ENCODE data around the gene RIOK2. TPM values are rescaled to one million over a fixed set of nuclear protein-coding genes. Genes with fewer than 3 reads are reported as not detected.

Gene RIOK2
- polyA plus RNA-seq (2012; ENCODE audit: insufficient read length, low read depth): 21.2 TPM

GRCh38 chr5:97183100-97183929, at the start of gene RIOK2:
TSS of gene RIOK2 (minus strand) at chr5:97183247. CDS start at chr5:97183191, 56 bp downstream.
- TF ChIP-seq SIN3A (IDR thresholded peaks at IDR 0.05; ENCODE audit: borderline replicate concordance, insufficient read depth, low read length) (no peak; the same call in 1 of the 2 replicates), FOXP2 (optimal IDR thresholded peaks at IDR 0.05; ENCODE audit: borderline replicate concordance, extremely low read depth, extremely low read length, insufficient read depth) (peak; percentile 37), POLR2AphosphoS5 (IDR thresholded peaks at IDR 0.05; ENCODE audit: low read depth, low read length) (peak; percentile 55; the same call in 1 of the 2 replicates), REST (IDR thresholded peaks at IDR 0.05; ENCODE audit: insufficient read depth in 1 of 2, low read depth in 2 of 2, low read length in 2 of 2) (peak in 1 of 2 experiments; percentile 12; a peak in 1 of 4 replicates), TAF1 (IDR thresholded peaks at IDR 0.05; ENCODE audit: borderline replicate concordance, insufficient read depth, low read length) (peak; percentile 76; the same call in 1 of the 2 replicates)

- TF ChIP-seq FOXP2 (optimal IDR thresholded peaks at IDR 0.05; ENCODE audit: borderline replicate concordance, extremely low read depth, extremely low read length, insufficient read depth): no peak
- TF ChIP-seq TAF1 (IDR thresholded peaks at IDR 0.05; ENCODE audit: borderline replicate concordance, insufficient read depth, low read length): no peak
- TF ChIP-seq POLR2AphosphoS5 (IDR thresholded peaks at IDR 0.05; ENCODE audit: low read depth, low read length): no peak
- no peak for TF ChIP-seq REST (IDR thresholded peaks at IDR 0.05; ENCODE audit: insufficient read depth in 1 of 2, low read depth in 2 of 2, low read length in 2 of 2)
- TF ChIP-seq SIN3A (IDR thresholded peaks at IDR 0.05; ENCODE audit: borderline replicate concordance, insufficient read depth, low read length): no peak
Measured at GRCh38 chr5:97231025-97231636, 48.1 kb upstream of the RIOK2 start.

- TF ChIP-seq TAF1 (IDR thresholded peaks at IDR 0.05; ENCODE audit: borderline replicate concordance, insufficient read depth, low read length): no peak
- TF ChIP-seq FOXP2 (optimal IDR thresholded peaks at IDR 0.05; ENCODE audit: borderline replicate concordance, extremely low read depth, extremely low read length, insufficient read depth): no peak
- no peak for TF ChIP-seq SIN3A (IDR thresholded peaks at IDR 0.05; ENCODE audit: borderline replicate concordance, insufficient read depth, low read length)
- TF ChIP-seq REST (IDR thresholded peaks at IDR 0.05; ENCODE audit: insufficient read depth in 1 of 2, low read depth in 2 of 2, low read length in 2 of 2): no peak
- no peak for TF ChIP-seq POLR2AphosphoS5 (IDR thresholded peaks at IDR 0.05; ENCODE audit: low read depth, low read length)
Measured at GRCh38 chr5:97229688-97230285, 46.7 kb upstream of the RIOK2 start.

GRCh38 chr5:97229196-97229595, 46.1 kb upstream of the RIOK2 start:
- TF ChIP-seq SIN3A (IDR thresholded peaks at IDR 0.05; ENCODE audit: borderline replicate concordance, insufficient read depth, low read length): no peak
- no peak for TF ChIP-seq POLR2AphosphoS5 (IDR thresholded peaks at IDR 0.05; ENCODE audit: low read depth, low read length)
- TF ChIP-seq REST (IDR thresholded peaks at IDR 0.05; ENCODE audit: insufficient read depth in 1 of 2, low read depth in 2 of 2, low read length in 2 of 2): no peak
- no peak for TF ChIP-seq TAF1 (IDR thresholded peaks at IDR 0.05; ENCODE audit: borderline replicate concordance, insufficient read depth, low read length)
- TF ChIP-seq FOXP2 (optimal IDR thresholded peaks at IDR 0.05; ENCODE audit: borderline replicate concordance, extremely low read depth, extremely low read length, insufficient read depth): no peak

Data from PFSK-1 (cell line).